HCT116 (cell line): Measurements from ENCODE around the gene NELL1. TPM values are rescaled to one million over a fixed set of nuclear protein-coding genes. Genes with fewer than 3 reads are reported as not detected.

Experiments
- ATAC-seq: fragments of 200-7000 bp; cut with Tn5 transposase; 2 replicates; pipeline ENCODE4 v1.9.1; 2020; ENCODE audit warnings: mild to moderate bottlenecking, moderate library complexity
- BruUV-seq: library from RNA; stranded (reverse); fragments of 400-500 nt; replicated peaks from 2 replicates; lab custom pipeline; 2021; lab: Mats Ljungman, UMichigan
- CTCF ChIA-PET: fragments of 300-600 bp; sonication (Branson Sonifier 250); formaldehyde crosslinking; loops from one replicate; lab custom pipeline; 2021; ENCODE audit warnings: antibody characterized with exemption; lab: Charles Lee
- POLR2A ChIA-PET: fragments of 300-600, 350-600 bp; sonication (Branson Sonifier 250); formaldehyde crosslinking; loops from one replicate; lab custom pipeline; 2021; ENCODE audit warnings: antibody characterized with exemption; lab: Charles Lee
- RAD21 ChIA-PET, 2 experiments: fragments of 300-600 bp; sonication (Branson Sonifier 250); formaldehyde crosslinking; loops; one replicate each; lab custom pipeline; 2023; ENCODE audit warnings: low total read pairs in 2 of 2; ENCODE audit not compliant: uncharacterized antibody in 2 of 2, unreplicated experiment in 2 of 2, low non-redundant PET in 1 of 2; lab: Charles Lee
- DNase-seq: peaks from one replicate; pipeline ENCODE4 v3.0.0-alpha.2; 2010; ENCODE audit warnings: low read depth, low spot score
- H2AFZ ChIP-seq: fragments of 200-600 bp; shearing (Covaris generic), sonication (generic); 2 replicates; pipeline ENCODE4 v1.6.1; 2017; ENCODE audit warnings: low read depth, mixed run types, mixed read lengths, antibody characterized with exemption, low read length; ENCODE audit not compliant: poor library complexity, severe bottlenecking
- H3K27ac ChIP-seq: 2 replicates; pipeline ENCODE4 v1.5.1; 2012; ENCODE audit warnings: low read depth, low read length
- H3K27me3 ChIP-seq: fragments of 200-600 bp; sonication (generic); 2 replicates; pipeline ENCODE4 v1.6.1; 2016; ENCODE audit warnings: mixed run types, low read length, mixed read lengths; ENCODE audit not compliant: insufficient read depth
- H3K36me3 ChIP-seq, 2 experiments: fragments of 200-500 bp in 1 of 2; fragments of 200-600 bp in 1 of 2; sonication (Bioruptor generic) in 1 of 2; sonication (generic) in 1 of 2; 2 replicates each; pipeline versions ENCODE4 v1.5.1 to v1.6.1; 2014 to 2016; ENCODE audit warnings: low read length in 2 of 2, inconsistent platforms in 1 of 2, mixed read lengths in 1 of 2, mixed run types in 1 of 2; ENCODE audit not compliant: insufficient read depth in 2 of 2, control insufficient read depth in 1 of 2
- H3K4me1 ChIP-seq, 2 experiments: fragments of 200-600 bp in 1 of 2; sonication (generic) in 1 of 2; 2 replicates each; pipeline versions ENCODE4 v1.5.1 to v1.6.1; 2012 to 2017; ENCODE audit warnings: low read length in 2 of 2, inconsistent platforms in 1 of 2, mild to moderate bottlenecking in 1 of 2, mixed read lengths in 1 of 2, mixed run types in 1 of 2, moderate library complexity in 1 of 2; ENCODE audit not compliant: insufficient read depth in 2 of 2, control insufficient read depth in 1 of 2
- H3K4me2 ChIP-seq: fragments of 200-600 bp; sonication (generic); 2 replicates; pipeline ENCODE4 v1.6.1; 2017; ENCODE audit warnings: mixed run types, low read length, mixed read lengths
- H3K4me3 ChIP-seq, 2 experiments: fragments of 200-600 bp in 1 of 2; sonication (generic) in 1 of 2; replicated peaks in 1 of 2; 2 replicates each; pipeline ENCODE4 v1.5.1; 2011 to 2016; ENCODE audit warnings: low read length in 2 of 2, control low read depth in 1 of 2, low read depth in 1 of 2, mild to moderate bottlenecking in 1 of 2, mixed read lengths in 1 of 2, mixed run types in 1 of 2
- H3K79me2 ChIP-seq: fragments of 200-600 bp; sonication (generic); 2 replicates; pipeline ENCODE4 v1.6.1; 2017; ENCODE audit warnings: mild to moderate bottlenecking, mixed run types, low read length, moderate library complexity, mixed read lengths; ENCODE audit not compliant: insufficient read depth
- H3K9ac ChIP-seq: fragments of 200-600 bp; sonication (generic); 2 replicates; pipeline ENCODE4 v1.6.1; 2016; ENCODE audit warnings: low read length, mixed read lengths
- H3K9me2 ChIP-seq: fragments of 200-600 bp; sonication (generic), shearing (Covaris generic); 2 replicates; pipeline ENCODE4 v1.6.1; 2017; ENCODE audit warnings: mixed run types, mild to moderate bottlenecking, moderate library complexity; ENCODE audit not compliant: insufficient read depth
- H3K9me3 ChIP-seq, 2 experiments: fragments of 200-500 bp in 1 of 2; fragments of 200-600 bp in 1 of 2; sonication (Bioruptor generic) in 1 of 2; sonication (generic) in 1 of 2; 2 replicates each; pipeline ENCODE4 v1.6.1; 2014 to 2017; ENCODE audit warnings: low read length in 2 of 2, mixed read lengths in 2 of 2, inconsistent platforms in 1 of 2, low read depth in 1 of 2, mild to moderate bottlenecking in 1 of 2, mixed run types in 1 of 2, moderate library complexity in 1 of 2; ENCODE audit not compliant: control insufficient read depth in 1 of 2, insufficient read depth in 1 of 2
- H4K20me1 ChIP-seq: fragments of 200-600 bp; sonication (generic), shearing (Covaris generic); 2 replicates; pipeline ENCODE4 v1.6.1; 2017; ENCODE audit warnings: mixed run types, mild to moderate bottlenecking, moderate library complexity; ENCODE audit not compliant: insufficient read depth
- ATF3 ChIP-seq: IDR thresholded peaks from 2 replicates; pipeline ENCODE4 v1.6.1; 2012
- CBX3 ChIP-seq: IDR thresholded peaks from 2 replicates; pipeline ENCODE4 v1.6.1; 2012; ENCODE audit warnings: low read depth
- CEBPB ChIP-seq: IDR thresholded peaks from 2 replicates; pipeline ENCODE4 v1.6.1; 2012; ENCODE audit warnings: low read depth
- EGR1 ChIP-seq: IDR thresholded peaks from 2 replicates; pipeline ENCODE4 v1.6.1; 2012; ENCODE audit warnings: low read depth
- EZH2 ChIP-seq: fragments of 200-600 bp; sonication (generic); IDR thresholded peaks from 2 replicates; pipeline ENCODE4 v1.6.1; 2017; ENCODE audit warnings: antibody characterized with exemption, mixed run types
- EZH2phosphoT487 ChIP-seq: fragments of 200-600 bp; IDR thresholded peaks from 2 replicates; pipeline ENCODE4 v1.6.1; 2018; ENCODE audit warnings: antibody characterized with exemption, borderline replicate concordance
- FOSL1 ChIP-seq: IDR thresholded peaks from 2 replicates; pipeline ENCODE4 v1.6.1; 2012; ENCODE audit warnings: low read depth
- JUND ChIP-seq: IDR thresholded peaks from 2 replicates; pipeline ENCODE4 v1.6.1; 2012
- MAX ChIP-seq: IDR thresholded peaks from 2 replicates; pipeline ENCODE4 v1.6.1; 2012
- POLR2A ChIP-seq: IDR thresholded peaks from 2 replicates; pipeline ENCODE4 v1.7.0; 2011; ENCODE audit warnings: borderline replicate concordance; ENCODE audit not compliant: insufficient read depth, insufficient read length; ENCODE audit errors: extremely low read depth
- POLR2AphosphoS5 ChIP-seq: IDR thresholded peaks from 2 replicates; pipeline ENCODE4 v1.6.1; 2011; ENCODE audit warnings: mild to moderate bottlenecking, low read depth, low read length, moderate library complexity
- RAD21 ChIP-seq: IDR thresholded peaks from 2 replicates; pipeline ENCODE4 v1.6.1; 2012; ENCODE audit warnings: low read depth, mild to moderate bottlenecking
- REST ChIP-seq: IDR thresholded peaks from 2 replicates; pipeline ENCODE4 v1.6.1; 2012; ENCODE audit warnings: low read depth
- SIN3A ChIP-seq: IDR thresholded peaks from 2 replicates; pipeline ENCODE4 v1.6.1; 2012; ENCODE audit warnings: low read depth
- SP1 ChIP-seq: IDR thresholded peaks from 2 replicates; pipeline ENCODE4 v1.6.1; 2012; ENCODE audit warnings: low read depth
- SRF ChIP-seq: IDR thresholded peaks from 2 replicates; pipeline ENCODE4 v1.6.1; 2012; ENCODE audit warnings: low read depth
- YY1 ChIP-seq: IDR thresholded peaks from 2 replicates; pipeline ENCODE4 v1.6.1; 2011; ENCODE audit warnings: low read length, low read depth, moderate library complexity, mild to moderate bottlenecking; ENCODE audit not compliant: insufficient replicate concordance; ENCODE audit errors: extremely low read depth
- ZFX ChIP-seq: fragments of 450-650 bp; IDR thresholded peaks from 2 replicates; pipeline ENCODE4 v1.6.1; 2017
- ZNF274 ChIP-seq: fragments of 200-500 bp; sonication (Bioruptor generic); IDR thresholded peaks from 2 replicates; pipeline ENCODE4 v1.6.1; 2014; ENCODE audit warnings: mild to moderate bottlenecking, low read depth, low read length, inconsistent platforms
- intact Hi-C: fragments of 100-400 bp; cut with micrococcal nuclease; formaldehyde crosslinking; loops from 2 replicates; pipeline ENCODE4 v1.10.0; 2022
- total RNA-seq: library from RNA; stranded (reverse); gene quantifications from one replicate; pipeline ENCODE4 v1.2.1, GENCODE V29; 2021; ENCODE audit not compliant: unreplicated experiment

The NELL1 gene
- total RNA-seq, 1 experiment from 2014 or later: not detected

- no peak for TF ChIP-seq RAD21
- no peak for TF ChIP-seq CBX3
- no peak for TF ChIP-seq JUND
- no peak for TF ChIP-seq ZFX
- no peak for TF ChIP-seq SP1
Measured at GRCh38 chr11:21018248-21018647, 348.9 kb downstream of the NELL1 start (continued).

- H3K79me2 ChIP-seq: no peaks in the 10 kb centered on the region
- H3K9me3 ChIP-seq: peaks cover 15 to 18% of the 10 kb centered on the region in 2 experiments; a peak in 2 of 4 replicates
- H3K36me3 ChIP-seq: no peaks in the 10 kb centered on the region
- no peak overlapping the region for H2AFZ ChIP-seq
- H3K4me2 ChIP-seq: no peak overlapping the region
- CTCF ChIA-PET: no interaction called here
- RAD21 ChIA-PET: no interaction called here
- POLR2A ChIA-PET: no interaction called here
- no peak overlapping the region for H3K9ac ChIP-seq
- H4K20me1 ChIP-seq: no peaks in the 10 kb centered on the region
- H3K4me3 ChIP-seq: no peak overlapping the region
- intact Hi-C loops: no loop called here
- H3K9me2 ChIP-seq: no peaks in the 10 kb centered on the region
- no peak for TF ChIP-seq ZNF274
- TF ChIP-seq ZFX: no peak
- TF ChIP-seq YY1: no peak
- no peak for TF ChIP-seq POLR2AphosphoS5
- no peak for TF ChIP-seq REST
- no peak for TF ChIP-seq SP1
- TF ChIP-seq EZH2: no peak
- no peak for TF ChIP-seq MAX
- no peak for TF ChIP-seq JUND
- no peak for TF ChIP-seq EZH2phosphoT487
- TF ChIP-seq RAD21: no peak
- no peak for TF ChIP-seq CEBPB
- no peak for TF ChIP-seq CBX3
- no peak for TF ChIP-seq SIN3A
- TF ChIP-seq EGR1: no peak
- TF ChIP-seq SRF: no peak
- TF ChIP-seq FOSL1: no peak
- TF ChIP-seq ATF3: no peak
- no peak for TF ChIP-seq POLR2A
- no peak overlapping the region for H3K27ac ChIP-seq
- no peak for ATAC-seq
- no TSS peak for BruUV-seq
- H3K27me3 ChIP-seq: no peaks in the 10 kb centered on the region
- H3K4me1 ChIP-seq: no peaks in the 10 kb centered on the region
- no peak for DNase-seq
Measured at GRCh38 chr11:21026685-21027084, 357.3 kb downstream of the NELL1 start.
